ENCODE measurements around the gene IL17RE. TPM values are rescaled to one million over a fixed set of nuclear protein-coding genes. Genes with fewer than 3 reads are reported as not detected.
A peak's percentile ranks its signal among the peaks of the same experiment; 100 is the strongest.

IL17RE gene
- total and polyA plus RNA-seq, 9 of the 15 experiments (the other 6 are each of a cell fraction or from before 2014, with no cell fraction given) = 0.32 to 1.9 (median 0.51) TPM; not detected in 4

- TF ChIP-seq, protein P1, sequence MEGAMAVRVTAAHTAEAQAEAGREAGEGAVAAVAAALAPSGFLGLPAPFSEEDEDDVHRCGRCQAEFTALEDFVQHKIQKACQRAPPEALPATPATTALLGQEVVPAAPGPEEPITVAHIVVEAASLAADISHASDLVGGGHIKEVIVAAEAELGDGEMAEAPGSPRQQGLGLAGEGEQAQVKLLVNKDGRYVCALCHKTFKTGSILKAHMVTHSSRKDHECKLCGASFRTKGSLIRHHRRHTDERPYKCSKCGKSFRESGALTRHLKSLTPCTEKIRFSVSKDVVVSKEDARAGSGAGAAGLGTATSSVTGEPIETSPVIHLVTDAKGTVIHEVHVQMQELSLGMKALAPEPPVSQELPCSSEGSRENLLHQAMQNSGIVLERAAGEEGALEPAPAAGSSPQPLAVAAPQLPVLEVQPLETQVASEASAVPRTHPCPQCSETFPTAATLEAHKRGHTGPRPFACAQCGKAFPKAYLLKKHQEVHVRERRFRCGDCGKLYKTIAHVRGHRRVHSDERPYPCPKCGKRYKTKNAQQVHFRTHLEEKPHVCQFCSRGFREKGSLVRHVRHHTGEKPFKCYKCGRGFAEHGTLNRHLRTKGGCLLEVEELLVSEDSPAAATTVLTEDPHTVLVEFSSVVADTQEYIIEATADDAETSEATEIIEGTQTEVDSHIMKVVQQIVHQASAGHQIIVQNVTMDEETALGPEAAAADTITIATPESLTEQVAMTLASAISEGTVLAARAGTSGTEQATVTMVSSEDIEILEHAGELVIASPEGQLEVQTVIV (CRISPR knock-in tag; IDR thresholded peaks at IDR 0.05; ENCODE audit: borderline replicate concordance) = no peak
- no peak for TF ChIP-seq ZNF277 (CRISPR knock-in tag; IDR thresholded peaks at IDR 0.05; ENCODE audit: borderline replicate concordance)
- TF ChIP-seq CBX5 (IDR thresholded peaks at IDR 0.05; ENCODE audit: borderline replicate concordance, low read depth) = no peak
- TF ChIP-seq HDAC8 (tag; IDR thresholded peaks at IDR 0.05) = no peak
- no peak for TF ChIP-seq IRF2 (CRISPR knock-in tag; IDR thresholded peaks at IDR 0.05)
- peak; percentile 80 for TF ChIP-seq LEF1 (IDR thresholded peaks at IDR 0.05)
- TF ChIP-seq XRCC5 (IDR thresholded peaks at IDR 0.05; ENCODE audit: low read depth, low read length) = no peak
- TF ChIP-seq SMARCA5 (IDR thresholded peaks at IDR 0.05) = no peak
- peak; percentile 84 for TF ChIP-seq SMARCB1 (IDR thresholded peaks at IDR 0.05; ENCODE audit: insufficient read length, low read depth)
- no peak for TF ChIP-seq TAF9B (IDR thresholded peaks at IDR 0.05; ENCODE audit: partially characterized antibody)
- TF ChIP-seq SOX6 (IDR thresholded peaks at IDR 0.05) = 0 out of 2 replicates have a peak, but pooled peaks have one; percentile 54
- TF ChIP-seq, protein P2, sequence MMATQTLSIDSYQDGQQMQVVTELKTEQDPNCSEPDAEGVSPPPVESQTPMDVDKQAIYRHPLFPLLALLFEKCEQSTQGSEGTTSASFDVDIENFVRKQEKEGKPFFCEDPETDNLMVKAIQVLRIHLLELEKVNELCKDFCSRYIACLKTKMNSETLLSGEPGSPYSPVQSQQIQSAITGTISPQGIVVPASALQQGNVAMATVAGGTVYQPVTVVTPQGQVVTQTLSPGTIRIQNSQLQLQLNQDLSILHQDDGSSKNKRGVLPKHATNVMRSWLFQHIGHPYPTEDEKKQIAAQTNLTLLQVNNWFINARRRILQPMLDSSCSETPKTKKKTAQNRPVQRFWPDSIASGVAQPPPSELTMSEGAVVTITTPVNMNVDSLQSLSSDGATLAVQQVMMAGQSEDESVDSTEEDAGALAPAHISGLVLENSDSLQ (IDR thresholded peaks at IDR 0.05) = peak; percentile 91
- TF ChIP-seq, protein P3, sequence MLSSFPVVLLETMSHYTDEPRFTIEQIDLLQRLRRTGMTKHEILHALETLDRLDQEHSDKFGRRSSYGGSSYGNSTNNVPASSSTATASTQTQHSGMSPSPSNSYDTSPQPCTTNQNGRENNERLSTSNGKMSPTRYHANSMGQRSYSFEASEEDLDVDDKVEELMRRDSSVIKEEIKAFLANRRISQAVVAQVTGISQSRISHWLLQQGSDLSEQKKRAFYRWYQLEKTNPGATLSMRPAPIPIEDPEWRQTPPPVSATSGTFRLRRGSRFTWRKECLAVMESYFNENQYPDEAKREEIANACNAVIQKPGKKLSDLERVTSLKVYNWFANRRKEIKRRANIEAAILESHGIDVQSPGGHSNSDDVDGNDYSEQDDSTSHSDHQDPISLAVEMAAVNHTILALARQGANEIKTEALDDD (IDR thresholded peaks at IDR 0.05) = no peak
- TF ChIP-seq MCM2 (IDR thresholded peaks at IDR 0.05; ENCODE audit: low read depth) = no peak
- TF ChIP-seq, protein P4, sequence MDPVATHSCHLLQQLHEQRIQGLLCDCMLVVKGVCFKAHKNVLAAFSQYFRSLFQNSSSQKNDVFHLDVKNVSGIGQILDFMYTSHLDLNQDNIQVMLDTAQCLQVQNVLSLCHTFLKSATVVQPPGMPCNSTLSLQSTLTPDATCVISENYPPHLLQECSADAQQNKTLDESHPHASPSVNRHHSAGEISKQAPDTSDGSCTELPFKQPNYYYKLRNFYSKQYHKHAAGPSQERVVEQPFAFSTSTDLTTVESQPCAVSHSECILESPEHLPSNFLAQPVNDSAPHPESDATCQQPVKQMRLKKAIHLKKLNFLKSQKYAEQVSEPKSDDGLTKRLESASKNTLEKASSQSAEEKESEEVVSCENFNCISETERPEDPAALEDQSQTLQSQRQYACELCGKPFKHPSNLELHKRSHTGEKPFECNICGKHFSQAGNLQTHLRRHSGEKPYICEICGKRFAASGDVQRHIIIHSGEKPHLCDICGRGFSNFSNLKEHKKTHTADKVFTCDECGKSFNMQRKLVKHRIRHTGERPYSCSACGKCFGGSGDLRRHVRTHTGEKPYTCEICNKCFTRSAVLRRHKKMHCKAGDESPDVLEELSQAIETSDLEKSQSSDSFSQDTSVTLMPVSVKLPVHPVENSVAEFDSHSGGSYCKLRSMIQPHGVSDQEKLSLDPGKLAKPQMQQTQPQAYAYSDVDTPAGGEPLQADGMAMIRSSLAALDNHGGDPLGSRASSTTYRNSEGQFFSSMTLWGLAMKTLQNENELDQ (CRISPR knock-in tag; IDR thresholded peaks at IDR 0.05; ENCODE audit: borderline replicate concordance) = no peak
- no peak for TF ChIP-seq ZNF232 (CRISPR knock-in tag; IDR thresholded peaks at IDR 0.05)
- TF ChIP-seq CCAR2 (IDR thresholded peaks at IDR 0.05; ENCODE audit: low read depth, low read length) = no peak
- no peak for TF ChIP-seq ZNF695 (CRISPR knock-in tag; IDR thresholded peaks at IDR 0.05)
- no peak for TF ChIP-seq ZNF76 (CRISPR knock-in tag; IDR thresholded peaks at IDR 0.05; ENCODE audit: borderline replicate concordance)
- TF ChIP-seq ZNF311 (CRISPR knock-in tag; IDR thresholded peaks at IDR 0.05) = no peak
- TF ChIP-seq DDX20 (tag; IDR thresholded peaks at IDR 0.05; ENCODE audit: low read depth) = no peak
Observed at GRCh38 chr3:9884555-9885165, 18.0 kb upstream of the IL17RE start (continued).

Measured in K562 (cell line).